ENCODE data around the gene TLX2. TPM values are rescaled to one million over a fixed set of nuclear protein-coding genes. Genes with fewer than 3 reads are reported as not detected.
A peak's percentile ranks its signal among the peaks of the same experiment; 100 is the strongest.

The TLX2 gene
- total RNA-seq, 3 donors from 2014 or later: not detected

GRCh38 chr2:74515981-74516633 lies 1.9 kb downstream of the TLX2 start:
- Histone ChIP-seq H3K4me1 (no peaks in the 10 kb centered on the region), H3K4me3 (peak overlapping the region; percentile 21 to 68 (median 40)), H3K36me3 (no peaks in the 10 kb centered on the region), H3K9me3 (no peaks in the 10 kb centered on the region), H3K27ac (no peak overlapping the region), H3K27me3 (peaks cover 17 to 86% of the 10 kb centered on the region in 2 donors)
- intact Hi-C loops (cut with DNase I; ENCODE audit: low total_unique reads): no loop called here
- DNase-seq (ENCODE audit: low spot score in 2 of 2): peak in 1 of 2 donors; percentile 52
- TF ChIP-seq CTCF (IDR thresholded peaks at IDR 0.05): no peak
- no peak for TF ChIP-seq POLR2AphosphoS5 (IDR thresholded peaks at IDR 0.05)
- no peak for TF ChIP-seq POLR2A (IDR thresholded peaks at IDR 0.05)

- no peak overlapping the region for H3K27ac ChIP-seq
- peaks cover 17 to 86% of the 10 kb centered on the region in 2 donors for H3K27me3 ChIP-seq
- DNase-seq (ENCODE audit: low spot score in 2 of 2): no peak
- H3K9me3 ChIP-seq: no peaks in the 10 kb centered on the region
- intact Hi-C loops (cut with DNase I; ENCODE audit: low total_unique reads): no loop called here
- TF ChIP-seq POLR2A (IDR thresholded peaks at IDR 0.05) (no peak), CTCF (IDR thresholded peaks at IDR 0.05) (no peak), POLR2AphosphoS5 (IDR thresholded peaks at IDR 0.05) (no peak)
- peak overlapping the region; percentile 21 to 68 (median 40) for H3K4me3 ChIP-seq
- H3K4me1 ChIP-seq: no peaks in the 10 kb centered on the region
- no peaks in the 10 kb centered on the region for H3K36me3 ChIP-seq
Observed at GRCh38 chr2:74516650-74517049, 2.4 kb downstream of the TLX2 start.

GRCh38 chr2:74522516-74522915 lies 8.3 kb downstream of the TLX2 start:
- Histone ChIP-seq H3K4me3 (no peak overlapping the region), H3K27me3 (peaks cover 0 to 30% of the 10 kb centered on the region in 2 donors), H3K36me3 (no peaks in the 10 kb centered on the region), H3K9me3 (no peaks in the 10 kb centered on the region), H3K4me1 (no peaks in the 10 kb centered on the region), H3K27ac (no peak overlapping the region)
- TF ChIP-seq POLR2AphosphoS5 (IDR thresholded peaks at IDR 0.05) (no peak), POLR2A (IDR thresholded peaks at IDR 0.05) (no peak), CTCF (IDR thresholded peaks at IDR 0.05) (no peak)
- intact Hi-C loops (cut with DNase I; ENCODE audit: low total_unique reads): no loop called here
- DNase-seq (ENCODE audit: low spot score in 2 of 2): no peak

GRCh38 chr2:74524005-74524404 lies 9.8 kb downstream of the TLX2 start:
- no peaks in the 10 kb centered on the region for H3K9me3 ChIP-seq
- H3K27me3 ChIP-seq: peaks cover 0 to 15% of the 10 kb centered on the region in 2 donors
- H3K36me3 ChIP-seq: no peaks in the 10 kb centered on the region
- DNase-seq (ENCODE audit: low spot score in 2 of 2): no peak
- H3K27ac ChIP-seq: no peak overlapping the region
- no peak overlapping the region for H3K4me3 ChIP-seq
- TF ChIP-seq POLR2A (IDR thresholded peaks at IDR 0.05): no peak
- TF ChIP-seq POLR2AphosphoS5 (IDR thresholded peaks at IDR 0.05): no peak
- no peak for TF ChIP-seq CTCF (IDR thresholded peaks at IDR 0.05)
- intact Hi-C loops (cut with DNase I; ENCODE audit: low total_unique reads): no loop called here
- peaks cover 0 to 8% of the 10 kb centered on the region in 2 donors for H3K4me1 ChIP-seq

GRCh38 chr2:74524955-74525716 lies 10.9 kb downstream of the TLX2 start:
- Histone ChIP-seq H3K4me1 (peaks cover 0 to 8% of the 10 kb centered on the region in 2 donors), H3K9me3 (no peaks in the 10 kb centered on the region), H3K4me3 (no peak overlapping the region), H3K27ac (no peak overlapping the region), H3K36me3 (no peaks in the 10 kb centered on the region), H3K27me3 (peaks cover 0 to 4% of the 10 kb centered on the region in 2 donors)
- no peak for DNase-seq (ENCODE audit: low spot score in 2 of 2)
- intact Hi-C loops (cut with DNase I; ENCODE audit: low total_unique reads): no loop called here
- TF ChIP-seq POLR2A (IDR thresholded peaks at IDR 0.05): no peak

Data from breast epithelium (tissue), 4 donors.